Activated CD8-positive, alpha-beta T cell treated with anti-CD3 and anti-CD28 coated beads, Interleukin-2, amount 10 ng/mL, durations not matched to agents 7 days and 5 days (primary cell): Measurements from ENCODE around the gene PTGER1. TPM values are rescaled to one million over a fixed set of nuclear protein-coding genes. Genes with fewer than 3 reads are reported as not detected.

Experiments used
- ATAC-seq: fragments of 150-1000 bp; cut with Tn5 transposase; one replicate; pipeline ENCODE4 v1.10.0; 2021; ENCODE audit warnings: moderate library complexity
- CTCF ChIA-PET: fragments of 350-600 bp; sonication (Branson Sonifier 250); formaldehyde crosslinking; loops from one replicate; lab custom pipeline; 2021; ENCODE audit warnings: antibody characterized with exemption; lab: Charles Lee
- POLR2A ChIA-PET: fragments of 350-600 bp; sonication (Branson Sonifier 250); formaldehyde crosslinking; loops from one replicate; lab custom pipeline; 2021; ENCODE audit warnings: antibody characterized with exemption; lab: Charles Lee
- DNase-seq: peaks from one replicate; pipeline ENCODE4 v3.0.0-alpha.2; 2020
- H3K27ac Mint-ChIP-seq: one replicate; pipeline ENCODE4 v1.8.0; 2021; ENCODE audit warnings: mild to moderate bottlenecking, mixed read lengths
- H3K27me3 Mint-ChIP-seq: one replicate; pipeline ENCODE4 v1.8.0; 2021; ENCODE audit warnings: low read depth, mixed read lengths
- H3K36me3 Mint-ChIP-seq: one replicate; pipeline ENCODE4 v1.8.0; 2021; ENCODE audit warnings: low read depth, mixed read lengths
- H3K4me1 Mint-ChIP-seq: one replicate; pipeline ENCODE4 v1.8.0; 2021; ENCODE audit warnings: low read depth, mixed read lengths
- H3K4me3 Mint-ChIP-seq: one replicate; pipeline ENCODE4 v1.8.0; 2021; ENCODE audit warnings: mild to moderate bottlenecking, mixed read lengths
- H3K9me3 Mint-ChIP-seq: one replicate; pipeline ENCODE4 v1.8.0; 2022; ENCODE audit warnings: mixed read lengths; ENCODE audit not compliant: insufficient read depth
- total RNA-seq, 2 experiments: library from RNA; stranded (reverse); gene quantifications; one replicate each; pipeline ENCODE4 v1.2.3, GENCODE V29; 2021

PTGER1 gene
- under 1 TPM; 0.32 to 0.44 TPM for total RNA-seq

GRCh38 chr19:14475251-14476073 lies at the start of gene PTGER1:
Gene PTGER1, minus strand, starts transcription at chr19:14475354. Its CDS starts 1,034 bp downstream, at chr19:14474320.
- Mint-ChIP-seq H3K4me3 (peak within 1 kb of the TSS; percentile 5), H3K9me3 (no peaks in the 10 kb centered on the region), H3K36me3 (peaks cover 4% of the 10 kb centered on the region), H3K27ac (peak within 1 kb of the TSS; percentile 50), H3K4me1 (peaks cover 43% of the 10 kb centered on the region), H3K27me3 (peaks cover 16% of the 10 kb centered on the region)
- ChIA-PET POLR2A (interaction anchor here (1.3 kb wide), 1 partner anchor 9 kb away, joined by 5 read pairs; no protein-coding TSS in a partner anchor), CTCF (interaction anchor here (0.6 to 1.3 kb wide), 10 partner anchors 8 to 55 kb away, joined by 3 to 5 read pairs (median 3); partner anchors contain the start of gene PKN1)
- ATAC-seq (peak; percentile 49), DNase-seq (peak; percentile 60)

GRCh38 chr19:14520543-14520942 lies 45.4 kb upstream of the PTGER1 start:
- ChIA-PET CTCF (interaction anchor here (0.9 kb wide), 1 partner anchor 15 kb away, joined by 3 read pairs; no protein-coding TSS in a partner anchor), POLR2A (interaction anchor here (1.3 to 11.2 kb wide), 2 partner anchors 14 to 859 kb away, joined by 3 to 203 read pairs; partner anchors contain the start of gene AKAP8)
- H3K36me3 Mint-ChIP-seq, result peaks cover 29% of the 10 kb centered on the region
- ATAC-seq, result no peak
- no peaks in the 10 kb centered on the region for H3K9me3 Mint-ChIP-seq
- no peak for DNase-seq
- H3K4me1 Mint-ChIP-seq, result peaks cover 59% of the 10 kb centered on the region
- H3K4me3 Mint-ChIP-seq, result no peak overlapping the region
- peak overlapping the region; percentile 88 for H3K27ac Mint-ChIP-seq
- no peaks in the 10 kb centered on the region for H3K27me3 Mint-ChIP-seq

GRCh38 chr19:14519860-14520407 lies 44.8 kb upstream of the PTGER1 start:
- peak overlapping the region; percentile 47 for H3K4me3 Mint-ChIP-seq
- H3K27ac Mint-ChIP-seq, result peak overlapping the region; percentile 88
- DNase-seq (no peak), ATAC-seq (no peak)
- H3K9me3 Mint-ChIP-seq, result no peaks in the 10 kb centered on the region
- no peaks in the 10 kb centered on the region for H3K27me3 Mint-ChIP-seq
- ChIA-PET CTCF (interaction anchor here (3.5 to 5.2 kb wide), 2 partner anchors 13 to 31 kb away, joined by 10 to 75 read pairs; no protein-coding TSS in a partner anchor), POLR2A (interaction anchor here (11.2 kb wide), 1 partner anchor 13 kb away, joined by 203 read pairs; no protein-coding TSS in a partner anchor)
- peaks cover 65% of the 10 kb centered on the region for H3K4me1 Mint-ChIP-seq
- H3K36me3 Mint-ChIP-seq, result peaks cover 35% of the 10 kb centered on the region

- CTCF ChIA-PET, result interaction anchor here (1.1 to 5.2 kb wide), 3 partner anchors 13 to 39 kb away, joined by 4 to 75 read pairs (median 10); no protein-coding TSS in a partner anchor
Observed at GRCh38 chr19:14519245-14519859, 44.2 kb upstream of the PTGER1 start.

GRCh38 chr19:14517840-14518505 lies 42.8 kb upstream of the PTGER1 start, which contains the start of gene DNAJB1:
Gene DNAJB1, minus strand, starts transcription at chr19:14518397. Its CDS starts 48 bp downstream, at chr19:14518349.
- DNase-seq, result peak; percentile 74
- Mint-ChIP-seq H3K4me3 (peak within 1 kb of the TSS; percentile 94), H3K27me3 (no peaks in the 10 kb centered on the region), H3K36me3 (peaks cover 52% of the 10 kb centered on the region), H3K9me3 (no peaks in the 10 kb centered on the region), H3K4me1 (peaks cover 65% of the 10 kb centered on the region), H3K27ac (peak within 1 kb of the TSS; percentile 96)
- ChIA-PET POLR2A (interaction anchor here (0.5 to 11.2 kb wide), 29 partner anchors 8 to 681 kb away, joined by 3 to 203 read pairs (median 4); partner anchors contain the start of gene TECR), CTCF (interaction anchor here (0.7 to 5.2 kb wide), 11 partner anchors 8 to 381 kb away, joined by 3 to 75 read pairs (median 3); partner anchors contain the start of gene ASF1B)
- ATAC-seq, result peak; percentile 73

More at GRCh38 chr19:14519245-14519859, 44.2 kb upstream of the PTGER1 start:
- ATAC-seq (no peak), DNase-seq (no peak)
- POLR2A ChIA-PET, result interaction anchor here (3.6 to 11.2 kb wide), 2 partner anchors 9 to 13 kb away, joined by 37 to 203 read pairs; partner anchors contain the start of gene TECR
- Mint-ChIP-seq H3K27ac (peak overlapping the region; percentile 96), H3K4me3 (peak overlapping the region; percentile 77), H3K4me1 (peaks cover 71% of the 10 kb centered on the region), H3K27me3 (no peaks in the 10 kb centered on the region), H3K36me3 (peaks cover 41% of the 10 kb centered on the region), H3K9me3 (no peaks in the 10 kb centered on the region)

DNA sequence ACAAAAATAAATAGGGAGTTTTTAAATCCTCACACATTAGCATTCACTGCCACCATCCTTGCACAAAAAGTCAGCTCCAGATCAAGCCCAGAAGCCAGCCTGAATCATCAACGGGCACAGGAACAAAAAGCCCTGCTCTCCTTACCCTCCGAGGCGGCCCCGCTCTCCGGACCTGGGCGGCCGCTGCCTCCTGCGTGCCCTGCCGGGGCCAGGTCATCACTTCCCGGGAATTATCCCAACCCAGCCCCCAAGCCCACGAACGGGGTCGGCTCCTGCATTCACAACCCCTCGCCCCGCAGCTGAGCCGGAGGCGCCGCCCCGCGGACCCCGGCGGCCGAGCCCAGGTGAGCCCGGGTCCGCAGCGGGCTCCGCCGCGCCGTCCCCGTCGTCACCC lies 42.3 kb upstream of the PTGER1 start:
- ChIA-PET CTCF (interaction anchor here (1.0 to 5.2 kb wide), 7 partner anchors 9 to 381 kb away, joined by 3 to 75 read pairs (median 4); partner anchors contain the start of gene ASF1B), POLR2A (interaction anchor here (0.6 to 11.2 kb wide), 18 partner anchors 8 to 645 kb away, joined by 3 to 203 read pairs (median 4); partner anchors contain the start of gene TECR)
- H3K9me3 Mint-ChIP-seq, result no peaks in the 10 kb centered on the region
- no peaks in the 10 kb centered on the region for H3K27me3 Mint-ChIP-seq
- H3K4me3 Mint-ChIP-seq, result peak overlapping the region; percentile 94
- H3K36me3 Mint-ChIP-seq, result peaks cover 50% of the 10 kb centered on the region
- ATAC-seq, result peak; percentile 0
- peaks cover 60% of the 10 kb centered on the region for H3K4me1 Mint-ChIP-seq
- DNase-seq, result peak; percentile 47
- peak overlapping the region; percentile 80 for H3K27ac Mint-ChIP-seq

DNA sequence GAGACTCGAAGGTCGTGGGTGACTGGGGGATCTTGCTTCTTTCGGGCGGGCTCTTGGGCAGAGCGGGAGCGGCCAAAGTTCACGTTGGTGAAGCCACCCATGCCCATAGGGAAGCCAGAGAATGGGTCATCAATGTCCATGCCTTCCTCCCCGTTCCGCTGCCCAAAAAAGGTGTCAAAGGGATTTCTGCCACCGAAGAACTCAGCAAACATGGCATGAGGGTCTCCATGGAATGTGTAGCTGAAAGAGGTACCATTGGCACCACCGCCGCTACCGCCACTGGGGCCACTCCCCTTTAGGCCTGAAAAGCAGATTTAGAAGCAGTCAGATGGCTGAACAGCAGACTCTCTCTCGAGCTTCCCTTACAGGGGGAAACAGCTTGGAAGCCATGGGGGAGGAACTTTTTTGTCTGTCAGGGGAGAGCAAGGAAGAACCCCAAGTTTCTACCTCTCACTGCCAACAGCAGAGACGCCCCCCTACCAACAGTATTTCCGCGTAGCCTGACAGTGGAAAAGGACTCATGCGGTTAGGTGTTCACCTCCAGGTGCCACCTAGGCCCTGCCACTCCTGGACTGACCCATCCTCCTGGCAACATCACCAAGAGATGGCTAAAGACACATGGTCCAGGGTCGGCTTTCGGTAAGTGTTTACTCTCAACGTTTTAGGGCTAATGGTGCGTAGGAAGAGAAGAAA lies 41.7 kb upstream of the PTGER1 start:
- H3K4me1 Mint-ChIP-seq, result peaks cover 54% of the 10 kb centered on the region
- H3K9me3 Mint-ChIP-seq, result no peaks in the 10 kb centered on the region
- ATAC-seq, result no peak
- H3K27me3 Mint-ChIP-seq, result no peaks in the 10 kb centered on the region
- DNase-seq, result peak; percentile 51
- POLR2A ChIA-PET, result interaction anchor here (0.6 to 11.2 kb wide), 13 partner anchors 9 to 153 kb away, joined by 3 to 203 read pairs (median 4); partner anchors contain the start of genes ADGRE5 and TECR
- H3K27ac Mint-ChIP-seq, result peak overlapping the region; percentile 80
- peaks cover 50% of the 10 kb centered on the region for H3K36me3 Mint-ChIP-seq
- CTCF ChIA-PET, result interaction anchor here (1.0 to 5.2 kb wide), 5 partner anchors 9 to 40 kb away, joined by 3 to 75 read pairs (median 3); no protein-coding TSS in a partner anchor
- H3K4me3 Mint-ChIP-seq, result peak overlapping the region; percentile 94

- POLR2A ChIA-PET, result interaction anchor here (1.1 to 11.2 kb wide), 5 partner anchors 9 to 134 kb away, joined by 3 to 203 read pairs (median 6); partner anchors contain the start of genes ADGRE5 and TECR
- Mint-ChIP-seq H3K27me3 (no peaks in the 10 kb centered on the region), H3K4me3 (peak overlapping the region; percentile 94), H3K36me3 (peaks cover 50% of the 10 kb centered on the region), H3K27ac (peak overlapping the region; percentile 80), H3K4me1 (peaks cover 51% of the 10 kb centered on the region), H3K9me3 (no peaks in the 10 kb centered on the region)
- ATAC-seq (no peak), DNase-seq (no peak)
- CTCF ChIA-PET, result interaction anchor here (0.9 to 5.2 kb wide), 3 partner anchors 10 to 40 kb away, joined by 3 to 75 read pairs (median 10); no protein-coding TSS in a partner anchor
Observed at GRCh38 chr19:14516048-14516534, 40.9 kb upstream of the PTGER1 start.

DNA sequence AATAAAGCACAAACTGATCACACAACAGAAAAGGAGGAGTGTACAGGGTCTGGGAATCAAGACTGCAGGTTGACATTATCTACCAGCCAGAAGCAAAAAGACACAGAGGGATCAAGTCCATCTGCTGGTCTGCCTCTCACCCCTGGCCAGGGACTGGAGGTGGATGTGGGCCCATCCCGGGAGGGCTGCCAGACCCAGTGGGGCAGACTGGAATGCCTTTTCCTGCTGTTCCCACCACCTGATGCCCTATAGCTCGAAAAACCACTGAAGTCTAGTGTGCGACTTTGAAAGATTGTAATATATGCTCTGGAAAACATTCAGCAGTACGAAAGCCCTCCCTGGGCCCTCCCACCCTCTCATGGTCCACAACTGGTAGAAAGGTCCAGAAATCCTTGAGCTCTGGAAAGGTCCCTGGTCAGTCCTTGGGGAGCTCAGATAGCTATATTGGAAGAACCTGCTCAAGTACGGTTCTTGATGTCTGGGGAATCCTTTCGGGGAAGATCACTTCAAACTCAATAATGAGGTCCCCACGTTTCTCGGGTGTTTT lies 40.4 kb upstream of the PTGER1 start:
- H3K27ac Mint-ChIP-seq, result peak overlapping the region; percentile 80
- no peaks in the 10 kb centered on the region for H3K27me3 Mint-ChIP-seq
- H3K4me1 Mint-ChIP-seq, result peaks cover 54% of the 10 kb centered on the region
- ChIA-PET CTCF (interaction anchor here (0.9 to 5.2 kb wide), 2 partner anchors 9 to 41 kb away, joined by 3 to 75 read pairs; no protein-coding TSS in a partner anchor), POLR2A (interaction anchor here (1.1 to 11.2 kb wide), 3 partner anchors 9 to 134 kb away, joined by 3 to 203 read pairs (median 3); partner anchors contain the start of gene ADGRE5)
- peaks cover 50% of the 10 kb centered on the region for H3K36me3 Mint-ChIP-seq
- ATAC-seq (no peak), DNase-seq (no peak)
- peak overlapping the region; percentile 94 for H3K4me3 Mint-ChIP-seq
- no peaks in the 10 kb centered on the region for H3K9me3 Mint-ChIP-seq
